ENCODE results near the gene RPRML.

Gene RPRML

GRCh38 chr17:46944931-46945330 lies 34.1 kb downstream of the RPRML start:
- DNase-seq (ENCODE audit: low spot score) = no peak

DNA sequence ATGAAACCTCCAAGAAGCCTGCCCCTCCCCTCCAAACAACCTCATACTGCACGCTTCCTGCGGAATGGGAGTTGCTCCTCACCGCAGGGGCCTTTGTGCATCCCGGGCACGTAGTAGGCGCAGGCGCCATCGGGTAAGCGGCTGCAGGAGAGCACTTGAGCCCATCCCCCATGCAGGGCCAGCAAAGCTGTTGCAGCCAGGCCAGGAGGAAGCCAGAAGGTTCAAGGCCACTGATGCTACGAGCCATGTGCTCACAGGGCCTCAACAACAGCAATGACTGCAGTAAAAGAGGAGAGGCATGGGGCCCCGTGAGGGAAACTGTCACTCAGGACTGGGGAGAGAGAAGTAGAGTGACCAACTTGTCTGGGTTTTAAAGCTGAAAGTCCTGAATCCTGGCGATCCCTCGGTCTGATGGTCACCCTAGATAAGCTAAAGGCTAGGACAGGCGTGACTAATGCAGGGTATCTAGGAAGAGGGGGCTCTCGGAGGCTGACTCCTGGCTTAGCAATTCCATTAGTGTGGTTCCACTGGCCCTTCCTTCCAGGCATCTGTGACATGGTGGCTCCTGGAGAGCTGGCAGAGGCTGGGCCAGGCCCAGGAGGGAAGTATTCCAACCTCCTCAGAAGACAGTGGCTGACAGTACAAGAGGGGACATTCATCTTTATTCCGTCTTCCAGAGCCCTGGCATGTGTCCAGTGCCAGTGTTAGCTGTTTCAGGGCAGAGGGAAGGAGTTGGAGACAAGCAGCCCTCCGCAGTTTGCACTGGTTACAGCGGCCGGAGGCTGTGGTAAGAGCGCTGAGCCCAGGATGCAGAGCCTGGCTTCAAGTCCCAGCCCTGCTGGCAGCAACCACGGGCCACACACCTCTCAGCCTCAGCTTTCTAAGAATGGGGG lies 35.3 kb downstream of the RPRML start:
- DNase-seq (ENCODE audit: low spot score) = peak; percentile 37

DNA sequence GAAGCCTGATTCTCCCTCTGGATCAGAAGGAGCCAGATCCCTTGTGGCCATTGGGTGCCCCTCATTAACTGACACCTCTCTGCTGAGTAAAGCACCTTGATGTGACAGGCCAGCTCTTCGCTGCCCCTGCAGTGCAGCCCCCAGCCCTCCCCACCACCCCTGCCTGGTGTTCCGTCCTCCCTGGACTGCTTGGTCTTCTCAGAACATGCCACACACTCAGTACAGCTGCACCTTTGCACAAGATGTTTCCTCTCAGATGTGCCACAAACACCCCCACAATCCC lies 35.9 kb downstream of the RPRML start:
- no peak for DNase-seq (ENCODE audit: low spot score)

DNA sequence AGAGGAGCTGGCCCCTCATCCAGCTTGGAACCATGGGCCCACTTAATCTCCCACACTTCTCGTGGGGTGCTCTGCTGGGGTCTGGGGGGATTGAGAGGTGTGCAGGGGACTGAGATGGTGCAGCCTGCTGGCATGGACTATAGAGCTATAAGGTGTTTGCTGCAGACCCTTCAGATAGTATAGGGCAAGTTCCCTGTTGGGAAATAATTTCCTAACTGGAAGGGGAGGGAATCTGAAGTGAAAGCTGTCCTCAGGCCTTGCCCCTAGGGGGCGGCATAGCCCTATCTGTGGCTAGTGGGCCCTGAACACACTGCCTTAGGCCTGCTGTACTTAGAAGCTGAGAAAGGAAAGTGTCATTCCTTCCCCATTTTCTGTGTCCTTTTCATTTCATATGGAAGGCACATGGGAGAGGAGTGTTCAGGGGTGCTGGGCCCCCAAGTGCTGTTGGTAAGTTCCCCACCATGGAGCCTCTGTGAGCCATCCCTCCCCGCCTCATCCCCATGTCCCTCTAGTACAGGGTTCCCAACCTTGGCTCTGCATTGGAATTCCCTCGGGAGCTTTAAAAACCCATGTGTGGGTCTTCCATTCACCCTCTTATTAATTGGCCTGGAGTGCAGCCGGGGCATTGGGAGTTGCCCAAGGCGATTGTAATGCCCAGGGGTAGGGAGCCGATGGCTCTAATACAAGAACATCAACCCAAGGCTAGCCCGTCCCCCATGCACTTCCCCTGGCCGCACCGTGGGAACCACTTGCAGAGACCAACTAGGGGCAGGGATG lies 36.4 kb downstream of the RPRML start:
- peak; percentile 69 for DNase-seq (ENCODE audit: low spot score)

DNA sequence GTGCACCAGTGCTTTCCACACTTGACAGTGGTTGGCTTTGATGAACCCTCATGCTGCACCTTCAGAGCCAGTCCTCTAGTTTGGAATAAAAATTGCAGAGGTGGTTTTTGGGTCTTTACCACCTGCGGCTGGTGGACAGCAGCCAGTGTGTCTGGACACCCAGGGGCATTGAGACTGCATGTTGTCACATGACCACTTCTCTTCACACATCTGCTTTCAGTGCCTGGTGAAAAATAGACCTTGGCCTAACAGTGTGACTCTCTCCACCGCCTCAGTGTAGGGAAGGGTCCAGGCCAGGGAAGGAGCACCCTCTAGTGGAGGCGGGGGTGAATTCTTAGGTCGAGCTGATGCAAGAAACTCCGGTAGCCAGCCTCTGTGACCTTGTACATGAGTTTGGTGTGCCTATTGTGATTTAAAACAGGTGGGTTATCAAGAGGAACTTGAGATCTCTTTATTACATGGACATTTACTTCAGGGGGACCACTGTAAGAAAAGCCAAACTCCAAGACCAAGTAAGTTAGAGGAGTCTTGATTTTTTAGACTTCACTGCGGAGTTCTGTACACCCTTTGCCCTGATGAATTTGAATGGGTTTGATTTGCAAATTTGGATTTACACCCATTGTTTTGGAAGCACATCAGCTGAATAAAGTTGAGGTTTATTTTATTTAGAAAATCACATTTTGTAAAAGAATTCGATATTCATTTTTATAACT lies 38.2 kb downstream of the RPRML start:
- DNase-seq (ENCODE audit: low spot score) = peak; percentile 78

DNA sequence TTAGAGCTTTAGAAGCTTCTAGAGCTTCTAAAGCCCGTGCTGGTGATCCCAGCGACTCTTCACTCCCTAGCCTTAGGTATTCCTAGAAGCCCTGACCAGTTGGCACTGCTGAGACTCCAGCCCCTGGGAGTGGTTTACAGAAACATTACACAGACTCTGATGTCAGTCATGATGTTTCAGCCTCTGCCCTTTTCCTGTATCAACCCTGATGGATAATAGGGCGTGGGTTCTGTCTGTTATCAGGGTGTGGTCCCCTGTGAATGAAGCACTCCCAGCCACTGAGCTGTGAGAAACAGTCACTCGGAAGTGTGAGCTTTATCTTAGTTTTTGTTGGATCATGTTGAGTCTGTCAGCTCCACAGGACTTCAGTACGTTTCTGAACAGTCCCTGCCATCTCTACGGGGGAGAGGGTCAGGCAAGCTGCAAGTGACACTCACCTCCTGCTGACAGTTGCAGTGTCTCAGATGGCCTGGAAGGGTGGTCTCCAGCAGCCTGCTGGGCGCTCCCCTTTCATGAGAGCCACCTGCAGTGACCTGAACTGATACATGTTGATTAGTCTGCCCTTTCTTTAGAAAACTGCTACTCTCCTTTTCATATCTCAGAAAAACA lies 43.3 kb downstream of the RPRML start:
- DNase-seq (ENCODE audit: low spot score) = no peak

GRCh38 chr17:46931596-46931995 lies 47.5 kb downstream of the RPRML start:
- DNase-seq (ENCODE audit: low spot score) = no peak

- DNase-seq (ENCODE audit: low spot score) = peak; percentile 15
These were observed 49.0 kb downstream of the RPRML start for GRCh38 chr17:46930051-46930450.

DNA sequence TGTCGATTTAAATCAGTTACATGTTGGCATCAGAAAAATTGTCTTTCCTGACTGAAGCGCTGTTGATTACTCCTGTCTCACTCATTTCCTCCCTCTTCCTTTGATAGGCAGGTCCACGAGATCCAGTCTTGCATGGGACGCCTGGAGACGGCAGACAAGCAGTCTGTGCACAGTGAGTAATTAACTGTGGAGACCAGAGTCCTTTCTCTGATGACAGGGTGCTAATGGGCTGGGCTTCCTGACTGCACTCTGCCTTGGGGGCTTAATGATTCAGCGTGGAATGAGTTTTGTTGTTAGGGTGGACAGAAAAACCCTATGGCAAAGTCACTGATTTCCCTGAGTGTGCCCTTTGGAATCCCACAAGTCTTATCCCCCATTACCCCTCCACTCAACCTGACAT lies 49.6 kb downstream of the RPRML start:
- no peak for DNase-seq (ENCODE audit: low spot score)

GRCh38 chr17:46928467-46929261 lies 50.4 kb downstream of the RPRML start:
- no peak for DNase-seq (ENCODE audit: low spot score)

Measured in pons (tissue), 1 donor.